MCF 10A (cell line): ENCODE data around the gene OARD1. TPM values are rescaled to one million over a fixed set of nuclear protein-coding genes. Genes with fewer than 3 reads are reported as not detected.

Experiments used
- BruUV-seq: library from RNA; stranded (reverse); fragments of 400-500 nt; replicated peaks from 2 replicates; lab custom pipeline; 2021; lab: Mats Ljungman, UMichigan
- CTCF ChIA-PET: fragments of 300-600 bp; sonication (Branson Sonifier 250); formaldehyde crosslinking; extraction: SDS; loops from one replicate; lab custom pipeline; 2021; ENCODE audit warnings: antibody characterized with exemption, inconsistent platforms; lab: Yijun Ruan, JAX
- POLR2A ChIA-PET: fragments of 300-600, 350-650 bp; sonication (Branson Sonifier 250); formaldehyde crosslinking; extraction: SDS; loops from one replicate; lab custom pipeline; 2020; ENCODE audit warnings: antibody characterized with exemption, inconsistent platforms; lab: Yijun Ruan, JAX
- DNase-seq: peaks from one replicate; pipeline ENCODE4 v3.0.0-alpha.2; 2018; ENCODE audit not compliant: unreplicated experiment
- H3K27ac Mint-ChIP-seq: one replicate; pipeline ENCODE4 v1.8.0; 2022; ENCODE audit warnings: mild to moderate bottlenecking, low read depth, mixed read lengths; ENCODE audit not compliant: unreplicated experiment
- H3K27me3 Mint-ChIP-seq: one replicate; pipeline ENCODE4 v1.8.0; 2022; ENCODE audit warnings: mixed read lengths; ENCODE audit not compliant: insufficient read depth, unreplicated experiment
- H3K36me3 Mint-ChIP-seq: one replicate; pipeline ENCODE4 v1.8.0; 2022; ENCODE audit warnings: mild to moderate bottlenecking, moderate library complexity, mixed read lengths; ENCODE audit not compliant: insufficient read depth, unreplicated experiment
- H3K4me1 Mint-ChIP-seq: one replicate; pipeline ENCODE4 v1.8.0; 2022; ENCODE audit warnings: mixed read lengths; ENCODE audit not compliant: insufficient read depth, unreplicated experiment
- H3K4me3 Mint-ChIP-seq: one replicate; pipeline ENCODE4 v1.8.0; 2022; ENCODE audit warnings: mild to moderate bottlenecking, moderate library complexity, mixed read lengths; ENCODE audit not compliant: unreplicated experiment
- H3K9me3 Mint-ChIP-seq: one replicate; pipeline ENCODE4 v1.8.0; 2022; ENCODE audit warnings: mixed read lengths; ENCODE audit not compliant: unreplicated experiment
- CTCF ChIP-seq: fragments of 200-600 bp; IDR thresholded peaks from one replicate; pipeline ENCODE4 v1.8.0; 2022; ENCODE audit warnings: antibody characterized with exemption, mild to moderate bottlenecking; ENCODE audit not compliant: unreplicated experiment
- intact Hi-C: fragments of 100-400 bp; cut with micrococcal nuclease; formaldehyde crosslinking; loops from 2 replicates; pipeline ENCODE4 v1.14.1; 2022
- total RNA-seq: library from RNA; stranded (reverse); gene quantifications from 2 replicates; pipeline ENCODE4 v1.2.3, GENCODE V29; 2022

OARD1 gene
- total RNA-seq, 1 experiment from 2014 or later = 28.0 TPM

- Mint-ChIP-seq H3K27me3 (no peaks in the 10 kb centered on the region), H3K9me3 (no peaks in the 10 kb centered on the region), H3K4me1 (peaks cover 9% of the 10 kb centered on the region), H3K27ac (no peak overlapping the region), H3K4me3 (no peak overlapping the region), H3K36me3 (peaks cover 71% of the 10 kb centered on the region)
- CTCF ChIA-PET = interaction anchor here (0.6 to 1.2 kb wide), 15 partner anchors 9 to 1752 kb away, joined by 3 to 10 read pairs (median 4); no protein-coding TSS in a partner anchor
- no peak for DNase-seq
- intact Hi-C loops = loop anchor here (1.0 to 2.0 kb wide), 3 partner anchors 37 to 1085 kb away; no protein-coding TSS in a partner anchor
- BruUV-seq = no TSS peak
- TF ChIP-seq CTCF = no peak
- POLR2A ChIA-PET = no interaction called here
Observed at GRCh38 chr6:41065550-41066026, 6.6 kb downstream of the OARD1 start.

- Mint-ChIP-seq H3K9me3 (no peaks in the 10 kb centered on the region), H3K4me3 (no peak overlapping the region), H3K4me1 (peaks cover 14% of the 10 kb centered on the region), H3K27ac (no peak overlapping the region), H3K36me3 (peaks cover 65% of the 10 kb centered on the region), H3K27me3 (no peaks in the 10 kb centered on the region)
- BruUV-seq = no TSS peak
- no peak for DNase-seq
- POLR2A ChIA-PET = interaction anchor here (0.7 kb wide), 1 partner anchor 27 kb away, joined by 3 read pairs; no protein-coding TSS in a partner anchor
- intact Hi-C loops = no loop called here
- no peak for TF ChIP-seq CTCF
- CTCF ChIA-PET = interaction anchor here (0.6 to 0.9 kb wide), 3 partner anchors 10 to 1540 kb away, joined by 3 to 4 read pairs (median 3); no protein-coding TSS in a partner anchor
Observed at GRCh38 chr6:41064841-41065240, 7.3 kb downstream of the OARD1 start.

GRCh38 chr6:41063884-41064285, 8.3 kb downstream of the OARD1 start:
- H3K4me1 Mint-ChIP-seq = peaks cover 14% of the 10 kb centered on the region
- DNase-seq = no peak
- no peak overlapping the region for H3K27ac Mint-ChIP-seq
- H3K27me3 Mint-ChIP-seq = no peaks in the 10 kb centered on the region
- H3K9me3 Mint-ChIP-seq = no peaks in the 10 kb centered on the region
- intact Hi-C loops = no loop called here
- no TSS peak for BruUV-seq
- ChIA-PET CTCF (interaction anchor here (0.5 to 2.4 kb wide), 3 partner anchors 26 to 1083 kb away, joined by 3 to 9 read pairs (median 8); no protein-coding TSS in a partner anchor), POLR2A (no interaction called here)
- TF ChIP-seq CTCF = no peak
- H3K36me3 Mint-ChIP-seq = peaks cover 55% of the 10 kb centered on the region
- H3K4me3 Mint-ChIP-seq = no peak overlapping the region

- no TSS peak for BruUV-seq
- Mint-ChIP-seq H3K4me1 (peaks cover 14% of the 10 kb centered on the region), H3K4me3 (no peak overlapping the region), H3K27me3 (no peaks in the 10 kb centered on the region), H3K9me3 (no peaks in the 10 kb centered on the region), H3K27ac (no peak overlapping the region), H3K36me3 (peaks cover 42% of the 10 kb centered on the region)
- ChIA-PET CTCF (interaction anchor here (1.5 to 2.4 kb wide), 2 partner anchors 34 to 35 kb away, joined by 3 to 9 read pairs; no protein-coding TSS in a partner anchor), POLR2A (interaction anchor here (1.2 kb wide), 1 partner anchor 8 kb away, joined by 6 read pairs; no protein-coding TSS in a partner anchor)
- TF ChIP-seq CTCF = no peak
- no peak for DNase-seq
- intact Hi-C loops = no loop called here
Observed at GRCh38 chr6:41062056-41062455, 10.1 kb downstream of the OARD1 start.
